ENCODE measurements around the gene PROM2.

GRCh38 chr2:95279435-95280035, 5.3 kb downstream of the PROM2 start:
- TF ChIP-seq, protein P1, sequence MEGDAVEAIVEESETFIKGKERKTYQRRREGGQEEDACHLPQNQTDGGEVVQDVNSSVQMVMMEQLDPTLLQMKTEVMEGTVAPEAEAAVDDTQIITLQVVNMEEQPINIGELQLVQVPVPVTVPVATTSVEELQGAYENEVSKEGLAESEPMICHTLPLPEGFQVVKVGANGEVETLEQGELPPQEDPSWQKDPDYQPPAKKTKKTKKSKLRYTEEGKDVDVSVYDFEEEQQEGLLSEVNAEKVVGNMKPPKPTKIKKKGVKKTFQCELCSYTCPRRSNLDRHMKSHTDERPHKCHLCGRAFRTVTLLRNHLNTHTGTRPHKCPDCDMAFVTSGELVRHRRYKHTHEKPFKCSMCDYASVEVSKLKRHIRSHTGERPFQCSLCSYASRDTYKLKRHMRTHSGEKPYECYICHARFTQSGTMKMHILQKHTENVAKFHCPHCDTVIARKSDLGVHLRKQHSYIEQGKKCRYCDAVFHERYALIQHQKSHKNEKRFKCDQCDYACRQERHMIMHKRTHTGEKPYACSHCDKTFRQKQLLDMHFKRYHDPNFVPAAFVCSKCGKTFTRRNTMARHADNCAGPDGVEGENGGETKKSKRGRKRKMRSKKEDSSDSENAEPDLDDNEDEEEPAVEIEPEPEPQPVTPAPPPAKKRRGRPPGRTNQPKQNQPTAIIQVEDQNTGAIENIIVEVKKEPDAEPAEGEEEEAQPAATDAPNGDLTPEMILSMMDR (IDR thresholded peaks at IDR 0.05), result no peak
- no peak for TF ChIP-seq POLR2A (IDR thresholded peaks at IDR 0.05)
